GM23338 (cell line): Measurements from ENCODE around the gene RAB44.

ENCODE experiments used
- CREB1 ChIP-seq: fragments of 250-450 bp; sonication (Bioruptor Pico); IDR thresholded peaks from 2 replicates; pipeline ENCODE4 v1.5.0; 2020; ENCODE audit warnings: low read depth, mild to moderate bottlenecking, moderate library complexity
- CTCF ChIP-seq, 2 experiments: fragments of 200-600 bp in 1 of 2; sonication (generic) in 1 of 2; conservative IDR thresholded peaks; 2 replicates each; pipeline versions ENCODE4 v1.5.1 to v1.6.1; 2016 to 2017; ENCODE audit warnings: antibody characterized with exemption in 2 of 2, low read depth in 2 of 2, mild to moderate bottlenecking in 2 of 2, moderate library complexity in 1 of 2
- ETS1 ChIP-seq: IDR thresholded peaks from 2 replicates; pipeline ENCODE4 v1.6.1; 2016; ENCODE audit warnings: antibody characterized with exemption
- EZH2 ChIP-seq: fragments of 200-600 bp; sonication (generic); IDR thresholded peaks from one replicate; pipeline ENCODE4 v1.8.0; 2017; ENCODE audit warnings: antibody characterized with exemption, mild to moderate bottlenecking, low read depth; ENCODE audit not compliant: unreplicated experiment
- EZH2phosphoT487 ChIP-seq: fragments of 200-600 bp; sonication (generic); IDR thresholded peaks from one replicate; pipeline ENCODE4 v1.8.1; 2018; ENCODE audit warnings: antibody characterized with exemption; ENCODE audit not compliant: unreplicated experiment
- JUNB ChIP-seq: IDR thresholded peaks from one replicate; pipeline ENCODE4 v1.6.1; 2016; ENCODE audit warnings: antibody characterized with exemption; ENCODE audit not compliant: unreplicated experiment
- NANOG ChIP-seq: IDR thresholded peaks from 2 replicates; pipeline ENCODE4 v1.6.1; 2016; ENCODE audit warnings: antibody characterized with exemption, borderline replicate concordance
- POLR2AphosphoS5 ChIP-seq: IDR thresholded peaks from 2 replicates; pipeline ENCODE4 v1.6.1; 2016; ENCODE audit warnings: antibody characterized with exemption, low read depth
- REST ChIP-seq: IDR thresholded peaks from one replicate; pipeline ENCODE4 v1.6.1; 2018; ENCODE audit warnings: antibody characterized with exemption; ENCODE audit not compliant: unreplicated experiment
- STAT1 ChIP-seq: IDR thresholded peaks from one replicate; pipeline ENCODE4 v1.6.1; 2016; ENCODE audit warnings: antibody characterized with exemption; ENCODE audit not compliant: unreplicated experiment
- ZNF114 ChIP-seq: fragments of 250-450 bp; sonication (Bioruptor Pico); IDR thresholded peaks from 2 replicates; pipeline ENCODE4 v1.5.0; 2020; ENCODE audit warnings: mild to moderate bottlenecking, moderate library complexity

- TF ChIP-seq CTCF (conservative IDR thresholded peaks at IDR 0.05; ENCODE audit: low read depth in 2 of 2) (no peak), EZH2 (no peak), CREB1 (CRISPR knock-in tag) (no peak), JUNB (no peak), POLR2AphosphoS5 (no peak), REST (no peak), EZH2phosphoT487 (no peak), STAT1 (no peak), ZNF114 (CRISPR knock-in tag) (no peak), ETS1 (no peak), NANOG (no peak)
These were observed 67.6 kb downstream of the RAB44 start for GRCh38 chr6:36765190-36765589.
